OCI-LY7 (cell line): ENCODE data around the gene TBCCD1. TPM values are rescaled to one million over a fixed set of nuclear protein-coding genes. Genes with fewer than 3 reads are reported as not detected.

ENCODE experiments used
- BruUV-seq: library from RNA; stranded (reverse); fragments of 400-500 nt; replicated peaks from 2 replicates; lab custom pipeline; 2021; lab: Mats Ljungman, UMichigan
- CTCF ChIA-PET: fragments of 300-600 bp; sonication (Branson Sonifier 250); formaldehyde crosslinking; loops from one replicate; lab custom pipeline; 2022; ENCODE audit warnings: antibody characterized with exemption; ENCODE audit not compliant: unreplicated experiment; lab: Charles Lee
- POLR2A ChIA-PET: fragments of 300-600 bp; sonication (Branson Sonifier 250); formaldehyde crosslinking; loops from one replicate; lab custom pipeline; 2022; ENCODE audit warnings: antibody characterized with exemption; lab: Charles Lee
- DNase-seq: peaks from one replicate; pipeline ENCODE4 v3.0.0-alpha.2; 2015; ENCODE audit warnings: low spot score
- H2AFZ ChIP-seq: fragments of 200-600 bp; sonication (generic), shearing (Covaris generic); 2 replicates; pipeline ENCODE4 v1.6.1; 2014; ENCODE audit warnings: mild to moderate bottlenecking, antibody characterized with exemption, low read length, moderate library complexity
- H3K27ac ChIP-seq: fragments of 200-600 bp; sonication (generic); 2 replicates; pipeline ENCODE4 v1.5.1; 2014; ENCODE audit warnings: mixed run types, low read depth, mild to moderate bottlenecking, moderate library complexity, low read length, inconsistent platforms; ENCODE audit not compliant: poor library complexity, severe bottlenecking
- H3K36me3 ChIP-seq: fragments of 200-600 bp; sonication (generic); 2 replicates; pipeline ENCODE4 v1.6.1; 2014; ENCODE audit warnings: mild to moderate bottlenecking, antibody characterized with exemption, low read length, moderate library complexity, mixed read lengths; ENCODE audit not compliant: insufficient read depth
- H3K4me1 ChIP-seq: fragments of 200-600 bp; sonication (generic); 2 replicates; pipeline ENCODE4 v1.5.1; 2014; ENCODE audit warnings: mild to moderate bottlenecking, low read length; ENCODE audit not compliant: insufficient read depth, poor library complexity, severe bottlenecking
- H3K4me2 ChIP-seq: fragments of 200-600 bp; sonication (generic); 2 replicates; pipeline ENCODE4 v1.6.1; 2014; ENCODE audit warnings: mild to moderate bottlenecking, low read length
- H3K4me3 ChIP-seq: fragments of 200-600 bp; sonication (generic); 2 replicates; pipeline ENCODE4 v1.5.1; 2014; ENCODE audit warnings: mild to moderate bottlenecking, low read depth, low read length; ENCODE audit not compliant: poor library complexity, severe bottlenecking
- H3K79me2 ChIP-seq: fragments of 200-600 bp; sonication (generic); 2 replicates; pipeline ENCODE4 v1.6.1; 2016; ENCODE audit warnings: low read depth, mild to moderate bottlenecking, low read length, moderate library complexity, mixed read lengths; ENCODE audit not compliant: insufficient read depth
- H3K9me2 ChIP-seq: fragments of 200-600 bp; sonication (generic); 2 replicates; pipeline ENCODE4 v1.6.1; 2016; ENCODE audit warnings: mild to moderate bottlenecking, low read length, mixed read lengths; ENCODE audit not compliant: insufficient read depth
- H3K9me3 ChIP-seq: fragments of 200-600 bp; sonication (generic); 2 replicates; pipeline ENCODE4 v1.6.1; 2014; ENCODE audit warnings: mild to moderate bottlenecking, mixed run types, low read length, mixed read lengths
- H4K20me1 ChIP-seq: fragments of 200-600 bp; sonication (generic); 2 replicates; pipeline ENCODE4 v1.6.1; 2014; ENCODE audit warnings: mild to moderate bottlenecking, antibody characterized with exemption, low read length, moderate library complexity, mixed read lengths; ENCODE audit not compliant: insufficient read depth
- EZH2phosphoT487 ChIP-seq: fragments of 200-600 bp; sonication (generic); IDR thresholded peaks from 2 replicates; pipeline ENCODE4 v1.6.1; 2018; ENCODE audit warnings: low read depth, borderline replicate concordance, mild to moderate bottlenecking, mixed run types, antibody characterized with exemption, low read length, moderate library complexity, mixed read lengths
- intact Hi-C: fragments of 100-400 bp; cut with micrococcal nuclease; formaldehyde crosslinking; loops from one replicate; pipeline ENCODE4 v1.10.0; 2022; ENCODE audit not compliant: unreplicated experiment
- total RNA-seq, 2 experiments: library from RNA; depleted of rRNA in 1 of 2; stranded (reverse); fragments of >200 nt in 1 of 2; shearing (Covaris generic) in 1 of 2; gene quantifications; 2 replicates each; pipeline ENCODE4 v1.2.3, GENCODE V29; 2014 to 2022
- TF ChIP-seq, protein P1 (sequence below): fragments of 200-600 bp; sonication (generic); conservative IDR thresholded peaks from 2 replicates; pipeline ENCODE4 v1.5.1; 2014; ENCODE audit warnings: mild to moderate bottlenecking, antibody characterized with exemption, low read length, moderate library complexity, mixed read lengths

The TBCCD1 gene
- total RNA-seq, 2 experiments from 2014 or later, result 21.9 to 27.0 TPM

DNA sequence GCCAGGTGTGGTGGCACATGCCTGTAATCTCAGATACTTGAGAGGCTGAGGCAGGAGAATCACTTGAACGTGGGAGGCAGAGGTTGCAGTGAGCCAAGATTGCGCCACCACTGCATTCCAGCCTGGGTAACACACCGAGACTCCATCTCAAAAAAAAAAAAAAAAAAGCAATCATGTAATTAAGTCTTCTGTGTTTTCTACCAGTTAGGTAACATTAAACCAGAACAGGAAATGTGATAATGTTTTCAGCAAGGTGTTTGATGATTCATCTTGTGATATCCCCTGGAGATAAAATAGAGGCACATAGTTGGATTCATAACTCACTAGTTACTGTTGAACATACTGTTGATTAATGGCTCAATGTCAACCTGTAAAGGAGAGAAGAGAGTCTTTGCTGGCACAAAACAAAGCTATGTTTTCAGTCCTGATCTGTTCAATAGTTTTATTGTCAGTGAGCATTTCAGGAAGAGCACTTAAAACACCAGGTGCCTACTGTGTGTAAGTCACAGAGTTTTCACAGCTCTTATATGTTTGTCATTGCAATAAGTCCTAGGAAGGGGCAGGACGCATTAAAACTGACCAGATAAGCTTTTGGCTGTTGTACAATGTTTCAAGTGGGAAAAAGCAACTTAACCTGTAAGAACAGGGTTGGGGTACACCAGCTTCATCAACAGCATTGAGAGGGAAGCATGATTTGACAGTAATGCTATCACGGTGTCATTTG is 22.9 kb upstream of the TBCCD1 start:
- POLR2A ChIA-PET, result interaction anchor here (0.6 to 1.5 kb wide), 4 partner anchors 190 to 1008 kb away, joined by 3 to 4 read pairs (median 3); partner anchors contain the start of gene SENP2
- Histone ChIP-seq H3K9me2 (no peaks in the 10 kb centered on the region), H4K20me1 (no peaks in the 10 kb centered on the region), H3K4me1 (no peaks in the 10 kb centered on the region), H3K36me3 (peaks cover 19% of the 10 kb centered on the region), H3K27ac (no peak overlapping the region), H3K79me2 (no peaks in the 10 kb centered on the region), H3K4me3 (no peak overlapping the region), H2AFZ (no peak overlapping the region), H3K9me3 (no peaks in the 10 kb centered on the region), H3K4me2 (no peak overlapping the region)
- DNase-seq, result no peak
- TF ChIP-seq, protein P1, sequence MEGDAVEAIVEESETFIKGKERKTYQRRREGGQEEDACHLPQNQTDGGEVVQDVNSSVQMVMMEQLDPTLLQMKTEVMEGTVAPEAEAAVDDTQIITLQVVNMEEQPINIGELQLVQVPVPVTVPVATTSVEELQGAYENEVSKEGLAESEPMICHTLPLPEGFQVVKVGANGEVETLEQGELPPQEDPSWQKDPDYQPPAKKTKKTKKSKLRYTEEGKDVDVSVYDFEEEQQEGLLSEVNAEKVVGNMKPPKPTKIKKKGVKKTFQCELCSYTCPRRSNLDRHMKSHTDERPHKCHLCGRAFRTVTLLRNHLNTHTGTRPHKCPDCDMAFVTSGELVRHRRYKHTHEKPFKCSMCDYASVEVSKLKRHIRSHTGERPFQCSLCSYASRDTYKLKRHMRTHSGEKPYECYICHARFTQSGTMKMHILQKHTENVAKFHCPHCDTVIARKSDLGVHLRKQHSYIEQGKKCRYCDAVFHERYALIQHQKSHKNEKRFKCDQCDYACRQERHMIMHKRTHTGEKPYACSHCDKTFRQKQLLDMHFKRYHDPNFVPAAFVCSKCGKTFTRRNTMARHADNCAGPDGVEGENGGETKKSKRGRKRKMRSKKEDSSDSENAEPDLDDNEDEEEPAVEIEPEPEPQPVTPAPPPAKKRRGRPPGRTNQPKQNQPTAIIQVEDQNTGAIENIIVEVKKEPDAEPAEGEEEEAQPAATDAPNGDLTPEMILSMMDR, result no peak
- no peak for TF ChIP-seq EZH2phosphoT487
- intact Hi-C loops, result loop anchor here (1.0 kb wide), 1 partner anchor 231 kb away; no protein-coding TSS in a partner anchor
- BruUV-seq, result no TSS peak
- CTCF ChIA-PET, result no interaction called here

DNA sequence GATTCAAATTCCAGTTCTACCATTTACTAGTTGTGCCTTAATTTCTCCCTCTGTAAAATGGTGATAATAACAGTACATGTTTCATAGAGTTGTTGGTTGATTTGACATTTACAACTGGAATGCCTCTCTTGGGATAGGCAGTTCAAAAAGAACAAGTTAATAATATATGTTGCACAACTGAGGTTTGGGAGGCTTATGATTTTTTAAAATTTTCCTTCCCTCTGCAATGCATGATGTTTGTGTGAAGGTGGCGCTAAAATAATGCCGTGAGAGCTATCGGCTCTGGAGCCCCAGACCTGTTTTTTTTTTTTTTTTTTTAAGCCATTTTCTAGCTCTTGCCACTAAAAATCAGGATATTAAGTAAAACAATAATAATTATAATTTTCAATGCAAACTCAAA is 22.0 kb upstream of the TBCCD1 start:
- no peak overlapping the region for H3K27ac ChIP-seq
- intact Hi-C loops, result loop anchor here (1.0 kb wide), 1 partner anchor 232 kb away; no protein-coding TSS in a partner anchor
- no TSS peak for BruUV-seq
- TF ChIP-seq, protein P1, result peak; percentile 82
- no peak for TF ChIP-seq EZH2phosphoT487
- ChIA-PET CTCF (no interaction called here), POLR2A (interaction anchor here (0.6 to 1.5 kb wide), 2 partner anchors 31 to 233 kb away, joined by 3 to 4 read pairs; no protein-coding TSS in a partner anchor)
- H3K9me3 ChIP-seq, result no peaks in the 10 kb centered on the region
- no peaks in the 10 kb centered on the region for H3K79me2 ChIP-seq
- no peak overlapping the region for H3K4me2 ChIP-seq
- H2AFZ ChIP-seq, result no peak overlapping the region
- H3K36me3 ChIP-seq, result peaks cover 28% of the 10 kb centered on the region
- H3K4me3 ChIP-seq, result no peak overlapping the region
- H3K9me2 ChIP-seq, result no peaks in the 10 kb centered on the region
- no peaks in the 10 kb centered on the region for H3K4me1 ChIP-seq
- no peaks in the 10 kb centered on the region for H4K20me1 ChIP-seq
- peak; percentile 49 for DNase-seq

DNA sequence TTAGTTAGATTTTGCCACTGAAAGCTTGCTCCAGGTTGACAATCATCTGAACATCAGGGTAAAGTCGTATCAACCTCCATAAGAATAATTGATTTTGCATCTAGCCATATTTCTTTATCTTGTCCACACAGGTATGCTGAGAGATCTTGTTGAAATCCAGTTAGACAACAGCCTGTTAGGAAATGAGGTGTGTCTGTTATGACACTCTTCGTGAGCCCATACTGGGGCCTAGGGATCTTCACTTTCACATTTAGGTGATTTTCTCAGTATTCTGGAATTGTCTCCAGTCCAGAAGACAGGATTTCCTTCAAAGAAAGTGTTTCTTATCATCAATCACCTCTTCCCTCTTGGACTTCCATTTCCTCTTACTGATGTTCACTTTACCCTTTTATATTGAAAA is 21.5 kb upstream of the TBCCD1 start:
- Histone ChIP-seq H3K4me2 (no peak overlapping the region), H4K20me1 (no peaks in the 10 kb centered on the region), H3K4me1 (no peaks in the 10 kb centered on the region), H3K9me2 (no peaks in the 10 kb centered on the region), H3K4me3 (no peak overlapping the region), H3K36me3 (peaks cover 33% of the 10 kb centered on the region), H3K27ac (no peak overlapping the region), H3K9me3 (no peaks in the 10 kb centered on the region), H3K79me2 (no peaks in the 10 kb centered on the region), H2AFZ (no peak overlapping the region)
- TF ChIP-seq, protein P1, result no peak
- no peak for TF ChIP-seq EZH2phosphoT487
- ChIA-PET CTCF (no interaction called here), POLR2A (interaction anchor here (0.6 to 0.7 kb wide), 2 partner anchors 31 to 541 kb away, joined by 3 to 4 read pairs; no protein-coding TSS in a partner anchor)
- intact Hi-C loops, result loop anchor here (1.0 kb wide), 1 partner anchor 233 kb away; no protein-coding TSS in a partner anchor
- no peak for DNase-seq
- no TSS peak for BruUV-seq
